A549 (cell line): ENCODE data around the gene SNX20. TPM values are rescaled to one million over a fixed set of nuclear protein-coding genes. Genes with fewer than 3 reads are reported as not detected.

Experiments used
- ATAC-seq, 2 experiments: fragments of 200-7000 bp in 1 of 2; fragments of >200 bp in 1 of 2; cut with Nextera tagmentation in 1 of 2; cut with Tn5 transposase in 1 of 2; 3 replicates each; pipeline versions ENCODE4 v1.8.0 to v1.9.1; 2018 to 2020; ENCODE audit warnings: mild to moderate bottlenecking in 1 of 2, moderate library complexity in 1 of 2
- CTCF ChIA-PET: fragments of 300-600 bp; sonication (Branson Sonifier 250); formaldehyde crosslinking; extraction: SDS; loops from one replicate; lab custom pipeline; 2021; ENCODE audit warnings: antibody characterized with exemption, inconsistent platforms; lab: Yijun Ruan, JAX
- POLR2A ChIA-PET: fragments of 350-600 bp; formaldehyde crosslinking; extraction: SDS; loops from one replicate; lab custom pipeline; 2021; ENCODE audit warnings: antibody characterized with exemption, inconsistent platforms; lab: Yijun Ruan, JAX
- DNase-seq, 2 experiments: peaks; one replicate each; pipeline versions ENCODE4 v3.0.0 to v3.0.0-alpha.2; 2011 to 2016; ENCODE audit warnings: low read depth in 1 of 2, low spot score in 1 of 2
- FAIRE-seq: peaks from 2 replicates; lab custom pipeline; 2011; peaks lifted over from hg19 to GRCh38; lab: Jason Lieb, UNC
- H3K27ac ChIP-seq, 2 experiments: fragments of >200 bp; sonication (Bioruptor Twin); formaldehyde crosslinking; 3 replicates each; pipeline ENCODE4 v1.5.1; 2016 to 2017
- H3K4me1 ChIP-seq: fragments of >200 bp; sonication (Bioruptor Twin); formaldehyde crosslinking; 3 replicates; pipeline ENCODE4 v1.6.1; 2016
- H3K4me2 ChIP-seq: fragments of >200 bp; sonication (Bioruptor Twin); formaldehyde crosslinking; 3 replicates; pipeline ENCODE4 v1.6.1; 2016
- H3K4me3 ChIP-seq: fragments of >200 bp; sonication (Bioruptor Twin); formaldehyde crosslinking; 3 replicates; pipeline ENCODE4 v1.5.1; 2016
- H3K9me3 ChIP-seq: fragments of >200 bp; sonication (Bioruptor Twin); formaldehyde crosslinking; 3 replicates; pipeline ENCODE4 v1.6.1; 2016
- CBX8 ChIP-seq: fragments of 200-600 bp; sonication (generic); IDR thresholded peaks from 2 replicates; pipeline ENCODE4 v1.6.1; 2016
- CEBPB ChIP-seq, 2 experiments: fragments of >200 bp in 1 of 2; sonication (Bioruptor Twin) in 1 of 2; formaldehyde crosslinking in 1 of 2; IDR thresholded peaks; 2 replicates each; pipeline ENCODE4 v1.6.1; 2012 to 2016
- CHD2 ChIP-seq: fragments of 150-350 bp; IDR thresholded peaks from 2 replicates; pipeline ENCODE4 v1.6.1; 2014; ENCODE audit warnings: low read length; ENCODE audit not compliant: partially characterized antibody
- EHF ChIP-seq: fragments of 250-450 bp; sonication (Bioruptor Pico); IDR thresholded peaks from 2 replicates; pipeline ENCODE4 v1.5.0; 2020; ENCODE audit warnings: mild to moderate bottlenecking
- EHMT2 ChIP-seq: fragments of 200-600 bp; sonication (generic); IDR thresholded peaks from 2 replicates; pipeline ENCODE4 v1.6.1; 2016; ENCODE audit warnings: antibody characterized with exemption, low read depth, mild to moderate bottlenecking, moderate library complexity
- FOXS1 ChIP-seq: fragments of 250-450 bp; sonication (Bioruptor Pico); IDR thresholded peaks from 2 replicates; pipeline ENCODE4 v1.5.0; 2020; ENCODE audit warnings: mild to moderate bottlenecking, moderate library complexity
- GATA3 ChIP-seq: IDR thresholded peaks from 2 replicates; pipeline ENCODE4 v1.6.1; 2012; ENCODE audit warnings: borderline replicate concordance
- JUNB ChIP-seq: fragments of >200 bp; sonication (Bioruptor Twin); formaldehyde crosslinking; IDR thresholded peaks from 2 replicates; pipeline ENCODE4 v1.6.1; 2016
- MYC ChIP-seq: IDR thresholded peaks from 2 replicates; pipeline ENCODE4 v1.6.1; 2012; ENCODE audit warnings: mild to moderate bottlenecking, inconsistent platforms, low read length, improper control_type of control experiment, borderline replicate concordance
- NFE2L2 ChIP-seq: fragments of 150-350 bp; conservative IDR thresholded peaks from 2 replicates; pipeline ENCODE4 v1.6.1; 2014; ENCODE audit warnings: low read length
- POLR2AphosphoS2 ChIP-seq: conservative IDR thresholded peaks from 2 replicates; pipeline ENCODE4 v1.6.1; 2012; ENCODE audit warnings: low read length, improper control_type of control experiment, inconsistent platforms
- RAD21 ChIP-seq, 2 experiments: fragments of >200 bp in 1 of 2; sonication (Bioruptor Twin) in 1 of 2; formaldehyde crosslinking in 1 of 2; IDR thresholded peaks in 1 of 2; conservative IDR thresholded peaks in 1 of 2; 2 replicates in 1 of 2; 3 replicates in 1 of 2; pipeline ENCODE4 v1.6.1; 2012 to 2018; ENCODE audit warnings: inconsistent platforms in 1 of 2
- RNF2 ChIP-seq: fragments of 200-600 bp; sonication (generic); IDR thresholded peaks from 2 replicates; pipeline ENCODE4 v1.6.1; 2016; ENCODE audit warnings: low read depth, mild to moderate bottlenecking, antibody characterized with exemption, moderate library complexity, borderline replicate concordance
- SMC3 ChIP-seq: fragments of >200 bp; sonication (Bioruptor Twin); formaldehyde crosslinking; IDR thresholded peaks from 3 replicates; pipeline ENCODE4 v1.6.1; 2018; ENCODE audit warnings: inconsistent platforms
- SREBF2 ChIP-seq: fragments of 450-650 bp; IDR thresholded peaks from 2 replicates; pipeline ENCODE4 v1.6.1; 2014; ENCODE audit warnings: mild to moderate bottlenecking, moderate library complexity
- TFCP2L1 ChIP-seq: fragments of 250-450 bp; sonication (Bioruptor Pico); IDR thresholded peaks from 2 replicates; pipeline ENCODE4 v1.5.0; 2021; ENCODE audit warnings: mild to moderate bottlenecking
- ZFP36 ChIP-seq: fragments of 450-650 bp; IDR thresholded peaks from 2 replicates; pipeline ENCODE4 v1.6.1; 2014; ENCODE audit warnings: borderline replicate concordance; ENCODE audit not compliant: partially characterized antibody
- WGBS: methylation state at CpG from one replicate; pipeline ENCODE4 v1.1.6; 2017; ENCODE audit errors: missing lambda C conversion rate; 5-methylcytosine and 5-hydroxymethylcytosine counted together
- polyA plus RNA-seq, 4 experiments: library from polyadenylated mRNA; depleted of rRNA in 3 of 4; stranded (reverse); fragments of >200 nt; fragmentation: RNase III in 1 of 4; extraction: RNeasy Plus Mini Kit Qiagen cat#74134 plus additional on column Dnase treatment in 1 of 4; gene quantifications; 2 replicates in 3 of 4; 3 replicates in 1 of 4; pipeline ENCODE4 v1.2.3, GENCODE V29; 2011 to 2017
- TF ChIP-seq, protein P1 (sequence below): fragments of 250-450 bp; sonication (Bioruptor Pico); IDR thresholded peaks from 2 replicates; pipeline ENCODE4 v1.5.0; 2020; ENCODE audit warnings: low read depth, mild to moderate bottlenecking, moderate library complexity
- TF ChIP-seq, protein P2 (sequence below): fragments of >200 bp; sonication (Bioruptor Twin); formaldehyde crosslinking; IDR thresholded peaks from 2 replicates; pipeline ENCODE4 v1.6.1; 2016
- TF ChIP-seq, protein P3 (sequence below): IDR thresholded peaks from 2 replicates; pipeline ENCODE4 v1.6.1; 2012
- TF ChIP-seq, protein P4 (sequence below): fragments of 150-350 bp; IDR thresholded peaks from 2 replicates; pipeline ENCODE4 v1.6.1; 2014; ENCODE audit warnings: low read depth, mild to moderate bottlenecking, low read length
- TF ChIP-seq, protein P5 (sequence below): fragments of >200 bp; sonication (Bioruptor Twin); formaldehyde crosslinking; IDR thresholded peaks from 3 replicates; pipeline ENCODE4 v1.5.1; 2016

SNX20 gene
- polyA plus RNA-seq, 2 of the 4 experiments (the other 2 are of a cell fraction) = not detected

DNA sequence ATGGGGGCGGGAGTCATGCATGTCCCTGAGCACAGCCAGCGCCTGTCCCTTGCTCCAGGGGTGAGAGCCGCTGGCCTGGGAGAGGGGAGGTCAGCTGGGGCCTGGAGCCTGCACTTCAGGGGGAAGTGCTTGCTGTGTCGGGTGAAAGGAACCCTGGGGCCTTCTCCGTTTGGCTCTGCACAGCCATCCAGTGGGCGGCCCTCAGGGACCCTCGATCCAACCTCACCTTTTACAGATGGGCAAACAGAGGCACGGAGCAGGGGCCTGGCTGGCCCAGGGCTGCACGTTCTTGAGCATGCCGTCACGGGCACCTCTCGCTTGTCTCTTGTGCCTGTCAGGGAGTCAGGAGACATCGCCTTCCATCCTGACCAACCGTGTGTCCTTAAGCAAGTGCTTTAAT lies 1.8 kb downstream of the SNX20 start:
- FAIRE-seq (no peak), ATAC-seq (no peak), DNase-seq (no peak)
- H3K4me3 ChIP-seq = no peak overlapping the region
- WGBS = 51% methylated on average over 11 of the region's 14 CpGs
- ChIA-PET CTCF (interaction anchor here (1.6 to 4.7 kb wide), 4 partner anchors 8 to 127 kb away, joined by 5 to 24 read pairs (median 14); no protein-coding TSS in a partner anchor), POLR2A (no interaction called here)
- no peaks in the 10 kb centered on the region for H3K4me1 ChIP-seq
- TF ChIP-seq FOXS1 (CRISPR knock-in tag) = no peak
- H3K27ac ChIP-seq = no peak overlapping the region
- H3K4me2 ChIP-seq = no peak overlapping the region
- peaks cover 3% of the 10 kb centered on the region; the same call in 1 of the 3 replicates for H3K9me3 ChIP-seq

DNA sequence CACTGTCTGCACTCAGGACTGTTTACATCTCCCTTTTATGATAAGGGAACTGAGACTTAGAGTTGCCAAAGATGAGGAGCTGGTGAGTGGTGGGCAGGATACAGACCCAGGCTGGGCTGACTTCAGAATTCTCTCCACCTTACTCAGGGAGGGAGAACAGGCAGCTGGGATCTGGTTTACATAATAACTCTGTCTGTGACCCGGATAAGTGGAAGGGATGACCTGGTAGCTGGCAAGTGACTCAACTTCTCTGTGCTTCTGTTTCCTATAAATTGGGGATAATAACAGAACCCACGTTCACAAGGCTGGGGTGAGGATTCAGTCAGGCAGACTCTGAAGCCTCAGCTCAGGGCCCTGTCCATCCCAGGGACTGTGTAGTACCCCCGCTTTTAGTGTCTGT lies 2.6 kb downstream of the SNX20 start:
- Histone ChIP-seq H3K27ac (no peak overlapping the region), H3K4me1 (no peaks in the 10 kb centered on the region), H3K4me3 (no peak overlapping the region), H3K9me3 (peaks cover 7% of the 10 kb centered on the region; the same call in 2 of the 3 replicates), H3K4me2 (no peak overlapping the region)
- POLR2A ChIA-PET = no interaction called here
- CTCF ChIA-PET = interaction anchor here (1.6 to 4.7 kb wide), 3 partner anchors 10 to 128 kb away, joined by 5 to 24 read pairs (median 23); no protein-coding TSS in a partner anchor
- no peak for DNase-seq
- no peak for ATAC-seq
- TF ChIP-seq NFE2L2 = no peak
- TF ChIP-seq ZFP36 = no peak
- TF ChIP-seq SREBF2 = no peak
- TF ChIP-seq FOXS1 (CRISPR knock-in tag) = no peak
- TF ChIP-seq JUNB = no peak
- TF ChIP-seq CEBPB (IDR thresholded peaks at IDR 0.05) = no peak
- no peak for TF ChIP-seq MYC
- TF ChIP-seq, protein P1, sequence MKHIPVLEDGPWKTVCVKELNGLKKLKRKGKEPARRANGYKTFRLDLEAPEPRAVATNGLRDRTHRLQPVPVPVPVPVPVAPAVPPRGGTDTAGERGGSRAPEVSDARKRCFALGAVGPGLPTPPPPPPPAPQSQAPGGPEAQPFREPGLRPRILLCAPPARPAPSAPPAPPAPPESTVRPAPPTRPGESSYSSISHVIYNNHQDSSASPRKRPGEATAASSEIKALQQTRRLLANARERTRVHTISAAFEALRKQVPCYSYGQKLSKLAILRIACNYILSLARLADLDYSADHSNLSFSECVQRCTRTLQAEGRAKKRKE (CRISPR knock-in tag) = no peak
- TF ChIP-seq CHD2 = no peak
- TF ChIP-seq RAD21 (conservative IDR thresholded peaks at IDR 0.05 in 1 of 2, IDR thresholded peaks at IDR 0.05 in 1 of 2) = no peak
- TF ChIP-seq SMC3 = no peak
- TF ChIP-seq POLR2AphosphoS2 = no peak
- TF ChIP-seq CBX8 = no peak
- TF ChIP-seq, protein P2, sequence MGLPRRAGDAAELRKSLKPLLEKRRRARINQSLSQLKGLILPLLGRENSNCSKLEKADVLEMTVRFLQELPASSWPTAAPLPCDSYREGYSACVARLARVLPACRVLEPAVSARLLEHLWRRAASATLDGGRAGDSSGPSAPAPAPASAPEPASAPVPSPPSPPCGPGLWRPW = no peak
- TF ChIP-seq RNF2 = no peak
- TF ChIP-seq, protein P3, sequence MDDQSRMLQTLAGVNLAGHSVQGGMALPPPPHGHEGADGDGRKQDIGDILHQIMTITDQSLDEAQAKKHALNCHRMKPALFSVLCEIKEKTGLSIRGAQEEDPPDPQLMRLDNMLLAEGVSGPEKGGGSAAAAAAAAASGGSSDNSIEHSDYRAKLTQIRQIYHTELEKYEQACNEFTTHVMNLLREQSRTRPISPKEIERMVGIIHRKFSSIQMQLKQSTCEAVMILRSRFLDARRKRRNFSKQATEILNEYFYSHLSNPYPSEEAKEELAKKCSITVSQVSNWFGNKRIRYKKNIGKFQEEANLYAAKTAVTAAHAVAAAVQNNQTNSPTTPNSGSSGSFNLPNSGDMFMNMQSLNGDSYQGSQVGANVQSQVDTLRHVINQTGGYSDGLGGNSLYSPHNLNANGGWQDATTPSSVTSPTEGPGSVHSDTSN = no peak
- no peak for TF ChIP-seq TFCP2L1 (CRISPR knock-in tag)
- FAIRE-seq = no peak
- WGBS = 21% methylated on average over 3 of the region's 3 CpGs

DNA sequence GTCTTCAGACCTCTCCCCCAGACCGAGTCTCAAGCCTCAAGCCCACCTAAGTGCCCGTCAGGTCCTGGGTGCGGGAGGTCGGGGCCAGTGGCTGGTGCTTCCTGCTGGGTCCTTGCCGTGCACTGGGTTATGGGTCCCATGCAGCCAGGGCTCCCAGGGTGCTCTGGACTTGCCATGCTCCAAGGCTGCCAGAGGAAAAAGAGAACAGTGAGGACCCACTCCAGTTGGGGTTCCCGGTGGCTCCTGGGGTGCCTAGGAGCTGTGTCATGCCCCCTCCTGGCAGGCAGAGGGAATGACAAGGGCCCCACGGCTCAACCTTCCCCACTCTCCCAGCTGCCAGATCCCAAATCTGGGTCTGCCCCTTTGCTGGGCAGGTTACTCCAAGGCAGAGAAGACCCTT lies 3.8 kb downstream of the SNX20 start:
- ChIA-PET CTCF (interaction anchor here (0.6 to 4.7 kb wide), 4 partner anchors 8 to 129 kb away, joined by 3 to 24 read pairs (median 3); no protein-coding TSS in a partner anchor), POLR2A (no interaction called here)
- DNase-seq (no peak), ATAC-seq (peak in 1 of 2 experiments; percentile 22; a peak in 1 of 6 replicates), FAIRE-seq (no peak)
- TF ChIP-seq EHF (CRISPR knock-in tag) (no peak), GATA3 (no peak), EHMT2 (no peak)
- TF ChIP-seq, protein P4, sequence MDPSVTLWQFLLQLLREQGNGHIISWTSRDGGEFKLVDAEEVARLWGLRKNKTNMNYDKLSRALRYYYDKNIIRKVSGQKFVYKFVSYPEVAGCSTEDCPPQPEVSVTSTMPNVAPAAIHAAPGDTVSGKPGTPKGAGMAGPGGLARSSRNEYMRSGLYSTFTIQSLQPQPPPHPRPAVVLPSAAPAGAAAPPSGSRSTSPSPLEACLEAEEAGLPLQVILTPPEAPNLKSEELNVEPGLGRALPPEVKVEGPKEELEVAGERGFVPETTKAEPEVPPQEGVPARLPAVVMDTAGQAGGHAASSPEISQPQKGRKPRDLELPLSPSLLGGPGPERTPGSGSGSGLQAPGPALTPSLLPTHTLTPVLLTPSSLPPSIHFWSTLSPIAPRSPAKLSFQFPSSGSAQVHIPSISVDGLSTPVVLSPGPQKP = no peak
- TF ChIP-seq, protein P5, sequence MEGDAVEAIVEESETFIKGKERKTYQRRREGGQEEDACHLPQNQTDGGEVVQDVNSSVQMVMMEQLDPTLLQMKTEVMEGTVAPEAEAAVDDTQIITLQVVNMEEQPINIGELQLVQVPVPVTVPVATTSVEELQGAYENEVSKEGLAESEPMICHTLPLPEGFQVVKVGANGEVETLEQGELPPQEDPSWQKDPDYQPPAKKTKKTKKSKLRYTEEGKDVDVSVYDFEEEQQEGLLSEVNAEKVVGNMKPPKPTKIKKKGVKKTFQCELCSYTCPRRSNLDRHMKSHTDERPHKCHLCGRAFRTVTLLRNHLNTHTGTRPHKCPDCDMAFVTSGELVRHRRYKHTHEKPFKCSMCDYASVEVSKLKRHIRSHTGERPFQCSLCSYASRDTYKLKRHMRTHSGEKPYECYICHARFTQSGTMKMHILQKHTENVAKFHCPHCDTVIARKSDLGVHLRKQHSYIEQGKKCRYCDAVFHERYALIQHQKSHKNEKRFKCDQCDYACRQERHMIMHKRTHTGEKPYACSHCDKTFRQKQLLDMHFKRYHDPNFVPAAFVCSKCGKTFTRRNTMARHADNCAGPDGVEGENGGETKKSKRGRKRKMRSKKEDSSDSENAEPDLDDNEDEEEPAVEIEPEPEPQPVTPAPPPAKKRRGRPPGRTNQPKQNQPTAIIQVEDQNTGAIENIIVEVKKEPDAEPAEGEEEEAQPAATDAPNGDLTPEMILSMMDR = 0 out of 3 replicates have a peak, but pooled peaks have one; percentile 10
- Histone ChIP-seq H3K4me1 (no peaks in the 10 kb centered on the region), H3K4me3 (no peak overlapping the region), H3K27ac (no peak overlapping the region), H3K9me3 (peaks cover 17% of the 10 kb centered on the region), H3K4me2 (no peak overlapping the region)
- 43% methylated on average over 7 of the region's 7 CpGs for WGBS
